GM18519 (cell line): ENCODE measurements around the gene HCFC1R1.
"Not testable (repeated sequence)": the region's sequence is repeated elsewhere in the genome, so short reads cannot be mapped to it uniquely, and the experiment has no call there.

Experiments
- ATAC-seq: cut with Tn5 transposase; IDR thresholded peaks from one replicate; pipeline ENCODE4 v1.9.1; 2021; ENCODE audit warnings: mild to moderate bottlenecking, moderate library complexity; ENCODE audit not compliant: unreplicated experiment, low FRiP score

The HCFC1R1 gene, protein sequence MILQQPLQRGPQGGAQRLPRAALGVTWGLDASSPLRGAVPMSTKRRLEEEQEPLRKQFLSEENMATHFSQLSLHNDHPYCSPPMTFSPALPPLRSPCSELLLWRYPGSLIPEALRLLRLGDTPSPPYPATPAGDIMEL

DNA sequence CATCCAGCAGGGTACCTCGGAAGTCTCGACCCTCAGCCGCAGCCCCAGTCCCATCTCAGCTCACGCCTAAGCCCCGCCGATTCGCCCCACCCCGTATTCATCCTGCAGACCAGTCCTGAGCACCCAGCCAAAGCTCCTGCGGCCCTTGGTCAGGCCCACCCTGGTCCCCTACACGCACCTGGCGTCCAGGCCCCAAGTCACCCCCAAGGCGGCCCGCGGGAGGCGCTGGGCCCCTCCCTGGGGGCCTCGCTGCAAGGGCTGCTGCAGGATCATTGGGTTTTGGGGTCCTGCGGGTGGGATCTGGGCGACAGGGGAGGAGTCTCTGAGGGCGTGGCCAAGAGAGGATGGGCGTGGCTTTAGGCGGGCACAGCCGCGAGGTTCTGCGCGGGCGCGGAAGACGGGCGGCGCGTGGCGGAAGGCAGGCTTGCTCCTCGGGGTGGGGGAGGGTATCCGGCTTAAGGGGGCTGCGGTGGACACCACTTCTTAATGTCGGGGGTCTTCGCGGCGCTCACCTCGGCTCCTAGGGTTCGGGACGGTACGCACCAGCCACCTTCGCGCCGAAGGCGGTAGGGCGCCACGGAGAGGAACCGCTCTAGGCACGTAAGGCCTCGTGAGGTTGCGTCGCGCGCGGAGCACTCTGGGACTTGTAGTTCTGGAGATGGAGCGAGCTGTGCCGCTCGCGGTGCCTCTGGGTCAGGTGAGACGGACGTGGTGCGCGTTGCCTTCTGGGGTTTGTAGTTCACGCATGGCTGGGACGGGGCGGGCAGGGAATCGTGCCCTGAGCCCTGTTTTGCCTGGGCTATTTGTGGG is at the start of gene HCFC1R1, which contains the start of gene THOC6:
TSS of gene HCFC1R1 (minus strand) at position 274 of the 810 bp plus-strand sequence. CDS start at position 273, 1 bp downstream.
TSS of gene THOC6 (plus strand) at position 367 of the 810 bp plus-strand sequence. CDS start at position 659, 292 bp downstream.
- peak; percentile 44 for ATAC-seq

DNA sequence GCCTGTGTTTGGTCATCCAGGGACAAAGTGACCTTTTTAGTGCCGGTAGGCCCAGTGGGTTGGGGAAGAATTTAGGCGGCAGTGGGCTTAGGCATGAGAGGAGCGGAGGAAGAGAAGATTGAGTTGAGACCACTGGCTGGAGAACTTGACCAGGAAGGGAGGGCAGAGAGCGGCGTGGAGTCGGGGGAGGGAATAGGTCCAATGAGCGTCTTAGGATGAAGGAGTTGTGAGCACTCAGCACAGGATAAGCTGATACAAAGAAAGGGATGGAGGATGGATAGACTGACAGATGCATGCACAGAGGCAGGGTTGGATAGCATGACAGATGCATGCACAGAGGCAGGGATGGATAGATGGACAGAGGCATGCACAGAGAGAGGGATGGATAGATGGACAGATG is 49.7 kb upstream of the HCFC1R1 start:
- no peak for ATAC-seq

DNA sequence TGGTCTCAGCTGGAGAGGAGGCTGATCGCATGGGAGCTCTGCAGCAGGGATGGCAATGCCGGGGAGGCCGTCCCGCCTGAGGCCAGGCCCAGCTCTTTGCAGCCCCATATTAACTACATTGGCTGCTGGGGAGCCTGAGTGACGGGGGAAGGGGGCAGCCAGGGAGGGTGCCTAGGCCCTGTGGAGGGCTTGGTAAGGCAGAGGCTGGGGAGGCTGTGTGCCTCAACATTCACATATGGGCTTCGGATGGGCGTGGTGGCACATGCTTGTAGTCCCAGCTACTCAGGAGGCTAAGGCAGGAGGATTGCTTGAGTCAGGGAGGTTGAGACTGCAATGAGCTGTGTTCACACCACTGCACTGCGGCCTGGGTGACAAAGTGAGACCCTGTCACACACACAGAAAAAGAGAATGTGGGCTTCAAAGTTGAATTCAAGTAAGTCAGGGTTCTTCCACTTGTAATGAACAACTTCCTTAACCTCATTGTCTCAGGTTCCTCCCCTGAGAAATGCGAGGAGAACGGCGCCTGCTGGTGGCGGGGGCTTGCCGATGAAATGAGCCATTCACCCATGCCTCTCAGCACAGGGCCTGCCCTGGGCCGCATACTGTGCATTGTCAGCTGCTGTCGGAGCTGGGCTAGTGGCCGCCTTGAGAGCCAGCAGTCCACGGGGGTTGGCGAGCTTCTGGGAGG is 49.0 kb upstream of the HCFC1R1 start:
- not testable (repeated sequence) for ATAC-seq

DNA sequence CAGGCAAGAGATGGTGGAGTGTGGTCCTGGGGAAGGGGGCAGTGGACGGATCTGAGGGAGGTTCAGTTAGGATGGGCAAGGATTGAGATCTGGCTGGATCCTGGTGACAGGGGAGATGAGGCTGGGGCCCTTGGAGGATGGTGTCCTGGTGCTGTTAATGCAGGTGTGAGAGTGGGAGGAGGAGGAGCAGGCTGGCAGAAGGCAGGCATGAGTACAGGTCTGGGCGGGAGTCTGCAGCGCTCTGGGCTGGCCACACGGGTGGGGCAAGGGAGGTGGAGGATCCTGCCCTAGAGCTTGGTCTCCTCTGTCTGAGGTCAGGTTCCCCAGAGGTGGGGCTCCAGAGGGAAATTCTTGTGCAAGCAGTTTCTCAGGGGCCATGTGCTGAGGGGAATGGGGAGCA is 48.4 kb upstream of the HCFC1R1 start:
- not testable (repeated sequence) for ATAC-seq

DNA sequence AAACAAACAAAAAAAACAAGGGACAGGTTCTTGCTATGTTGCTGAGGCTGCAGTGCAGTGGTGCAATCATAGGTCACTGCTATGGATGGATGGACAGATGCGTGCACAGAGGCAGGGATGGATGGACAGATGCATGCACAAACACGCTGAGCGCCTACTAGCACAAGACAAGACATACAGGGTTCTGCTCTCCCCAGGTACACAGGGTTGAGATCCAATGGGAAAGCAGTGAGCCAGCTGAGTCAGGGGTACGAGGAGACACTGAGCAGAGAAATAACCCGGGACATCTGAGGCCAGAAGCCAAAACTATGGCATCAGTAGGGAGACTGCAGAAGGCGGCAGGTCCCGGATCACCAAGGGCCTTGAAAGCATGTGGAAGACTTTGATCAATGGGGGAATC is 47.9 kb upstream of the HCFC1R1 start:
- ATAC-seq, result no peak

DNA sequence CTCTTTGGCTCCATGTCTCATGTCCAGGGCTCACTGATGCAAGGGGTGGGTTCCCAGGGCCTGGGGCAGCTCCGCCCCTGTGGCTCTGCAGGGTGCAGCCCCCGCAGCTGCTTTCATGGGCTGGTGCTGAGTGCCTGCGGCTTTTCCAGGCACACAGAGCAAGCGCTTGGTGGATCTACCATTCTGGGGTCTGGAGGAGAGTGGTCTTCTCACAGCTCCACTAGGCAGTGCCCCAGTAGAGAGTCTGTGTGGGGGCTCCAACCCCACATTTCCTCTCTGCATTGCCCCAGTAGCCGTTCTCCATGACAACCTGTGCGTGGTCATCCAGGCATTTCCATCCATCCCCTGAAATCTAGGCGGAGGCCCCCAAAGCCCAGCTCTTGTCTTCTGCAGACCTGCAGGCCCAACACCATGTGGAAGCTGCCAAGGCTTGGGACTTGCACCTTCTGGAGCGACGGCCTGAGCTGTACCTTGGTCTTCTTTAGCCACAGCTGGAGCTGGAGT is 46.9 kb upstream of the HCFC1R1 start:
- no peak for ATAC-seq

DNA sequence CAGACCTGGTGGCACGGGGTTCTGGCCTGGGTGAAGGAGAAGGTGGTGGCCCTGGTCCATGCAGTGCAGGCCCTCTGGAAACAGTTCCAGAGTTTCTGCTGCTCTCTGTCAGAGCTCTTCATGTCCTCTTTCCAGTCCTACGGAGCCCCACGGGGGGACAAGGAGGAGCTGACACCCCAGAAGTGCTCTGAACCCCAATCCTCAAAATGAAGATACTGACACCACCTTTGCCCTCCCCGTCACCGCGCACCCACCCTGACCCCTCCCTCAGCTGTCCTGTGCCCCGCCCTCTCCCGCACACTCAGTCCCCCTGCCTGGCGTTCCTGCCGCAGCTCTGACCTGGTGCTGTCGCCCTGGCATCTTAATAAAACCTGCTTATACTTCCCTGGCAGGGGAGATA is 45.4 kb upstream of the HCFC1R1 start:
- ATAC-seq, result not testable (repeated sequence)

DNA sequence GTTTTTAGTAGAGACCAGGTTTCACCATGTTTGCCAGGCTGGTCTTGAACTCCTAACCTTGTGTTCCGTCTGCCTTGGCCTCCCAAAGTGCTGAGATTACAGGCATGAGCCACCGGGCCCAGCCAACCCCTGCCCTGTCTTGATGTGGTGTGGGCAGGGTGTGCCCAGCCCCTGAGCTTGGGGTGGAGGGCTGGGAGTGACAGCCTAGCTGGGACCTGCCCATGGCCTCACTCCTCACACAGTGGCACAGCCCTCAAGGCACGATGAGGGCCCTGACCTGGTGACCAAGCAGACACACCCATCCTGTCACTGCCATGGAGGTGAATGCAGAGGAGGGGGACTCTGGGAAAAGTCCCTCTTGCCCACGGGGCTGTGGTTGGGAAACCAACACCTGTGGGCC is 44.7 kb upstream of the HCFC1R1 start:
- ATAC-seq, result no peak

DNA sequence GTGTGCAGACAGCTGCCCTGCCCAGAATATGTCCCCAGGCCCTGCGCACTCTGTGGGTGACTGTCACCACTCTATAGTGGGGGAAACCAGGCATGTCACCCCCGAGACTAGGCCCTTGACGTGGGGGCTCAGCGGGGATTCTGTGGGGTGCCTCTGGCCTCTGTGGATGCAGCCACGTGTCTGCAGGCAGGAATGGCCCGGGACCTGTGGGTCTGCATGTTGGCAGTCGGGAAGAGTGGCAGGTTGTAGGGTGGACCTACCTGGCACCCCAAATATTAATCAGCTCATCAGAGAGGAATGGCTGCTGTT is 42.7 kb upstream of the HCFC1R1 start:
- ATAC-seq, result no peak

DNA sequence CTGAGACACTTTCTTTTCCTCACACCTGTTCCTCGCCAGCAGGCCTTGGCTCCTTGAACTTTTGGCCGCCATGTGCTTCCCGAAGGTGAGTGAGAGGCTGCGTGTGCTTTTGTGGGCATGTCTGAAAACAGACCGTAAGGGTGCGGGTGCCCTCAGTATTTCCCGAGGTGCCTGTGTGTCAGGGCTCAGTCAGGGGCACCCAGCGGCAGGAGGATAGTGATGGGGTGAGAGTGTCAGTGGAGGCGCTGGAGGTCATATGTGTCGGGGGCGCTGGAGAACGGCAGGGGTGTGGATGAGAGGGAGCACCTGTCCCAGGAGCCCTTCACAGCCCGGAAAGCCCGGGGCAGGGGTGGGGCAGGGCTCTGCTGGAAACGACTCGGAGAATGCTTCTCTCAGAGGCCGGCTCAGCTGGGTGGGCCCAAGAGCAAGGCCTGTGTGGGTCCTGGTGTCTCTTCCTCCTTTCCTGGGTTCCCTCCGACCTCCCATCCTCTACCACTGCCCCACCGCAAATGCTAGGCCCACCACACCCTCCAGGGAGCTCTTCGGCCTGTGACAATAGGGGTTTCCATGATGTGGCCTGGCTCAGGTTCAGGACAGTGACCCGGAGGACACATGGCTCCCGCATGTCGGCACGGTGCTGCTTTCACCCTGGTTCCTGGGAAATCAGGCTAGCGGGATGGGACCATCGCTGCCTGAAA is 42.1 kb upstream of the HCFC1R1 start:
- ATAC-seq, result no peak

DNA sequence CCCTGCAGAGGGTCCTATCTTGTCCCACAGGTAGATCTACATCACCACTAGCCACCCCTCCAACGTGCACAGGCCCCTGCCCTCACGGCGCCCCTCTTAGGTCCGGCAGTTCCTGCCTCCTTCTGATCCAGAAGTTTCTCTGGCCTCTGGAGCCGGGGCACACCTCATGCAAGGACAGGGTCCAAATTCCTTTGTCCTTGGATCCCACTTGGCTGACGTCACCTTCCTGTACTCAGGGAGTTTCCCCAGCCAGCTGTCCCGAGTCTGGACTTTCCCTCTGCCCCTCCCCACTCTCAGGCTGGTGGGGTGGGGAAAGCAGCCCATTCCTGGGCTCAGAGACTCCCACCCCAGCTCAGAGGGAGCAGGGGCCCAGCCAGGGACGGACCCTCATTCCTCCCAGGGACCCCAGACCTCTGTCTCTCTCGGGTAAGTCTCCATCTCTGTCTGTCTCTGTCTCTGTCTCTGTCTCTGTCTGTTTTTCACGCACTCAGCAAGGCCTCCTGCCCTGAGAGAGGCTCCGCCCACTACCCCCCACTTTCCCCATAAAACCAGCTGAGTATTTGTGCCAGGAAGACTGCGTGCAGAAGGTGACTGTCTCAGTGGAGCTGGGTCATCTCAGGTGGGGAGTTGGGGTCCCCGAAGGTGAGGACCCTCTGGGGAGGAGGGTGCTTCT is 41.5 kb upstream of the HCFC1R1 start, which contains the start of gene IL32:
TSS of gene IL32 (plus strand) at position 572 of the 673 bp plus-strand sequence. CDS start 172 bp downstream, outside the sequence.
- no peak for ATAC-seq

DNA sequence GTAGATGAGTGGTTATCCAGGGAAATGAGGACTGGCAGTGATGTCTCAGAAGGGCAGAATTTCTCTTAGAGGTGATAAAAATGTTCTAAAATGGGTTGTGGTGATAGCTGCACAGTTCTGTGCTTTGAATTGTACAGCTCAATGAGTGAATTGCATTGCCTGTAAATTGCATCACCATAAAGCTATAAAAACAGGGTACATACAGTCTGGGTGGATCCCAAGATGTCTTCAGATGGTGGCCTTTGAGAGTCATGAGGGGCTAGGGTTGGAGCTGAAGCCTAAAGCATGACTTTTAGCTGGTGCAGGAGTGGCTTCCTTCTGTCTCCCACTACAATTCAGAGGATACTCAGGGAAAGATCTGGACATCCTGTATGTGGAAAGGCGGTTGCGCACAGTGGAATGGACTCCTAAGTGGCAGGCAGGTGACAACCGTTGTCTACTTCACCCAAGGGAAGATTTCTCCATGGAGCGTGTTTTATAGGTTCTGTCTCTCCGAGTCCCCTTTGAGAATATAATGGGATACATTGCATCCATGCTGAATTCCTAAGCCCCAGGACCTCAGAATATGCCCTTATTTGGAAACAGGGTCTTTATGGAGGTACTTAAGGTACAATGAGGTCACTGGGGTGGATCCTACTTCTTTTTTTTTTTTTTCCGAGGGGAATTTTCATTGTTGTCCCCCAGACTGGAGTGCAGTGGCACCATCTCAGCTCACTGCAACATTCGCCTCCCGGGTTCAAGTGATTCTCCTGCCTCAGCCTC is 40.1 kb upstream of the HCFC1R1 start:
- ATAC-seq, result no peak

DNA sequence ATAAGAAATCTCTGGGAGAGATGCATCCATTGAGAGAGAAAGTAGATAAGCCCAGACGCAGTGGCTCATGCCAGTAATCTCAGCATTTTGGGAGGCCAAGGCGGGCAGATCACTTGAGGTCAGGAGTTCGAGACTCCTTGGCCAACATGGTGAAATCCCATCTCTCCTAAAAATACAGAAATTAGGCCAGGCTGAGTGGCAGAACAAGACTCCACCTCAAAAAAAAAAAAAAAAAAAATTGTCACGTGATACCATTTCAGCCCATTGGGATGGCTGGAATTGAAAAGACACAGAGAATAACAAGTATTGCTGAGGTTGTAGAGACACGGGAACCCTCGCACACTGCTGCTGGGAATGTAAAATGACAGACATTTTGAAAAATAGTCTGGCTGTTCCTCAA is 38.8 kb upstream of the HCFC1R1 start:
- ATAC-seq, result no peak

DNA sequence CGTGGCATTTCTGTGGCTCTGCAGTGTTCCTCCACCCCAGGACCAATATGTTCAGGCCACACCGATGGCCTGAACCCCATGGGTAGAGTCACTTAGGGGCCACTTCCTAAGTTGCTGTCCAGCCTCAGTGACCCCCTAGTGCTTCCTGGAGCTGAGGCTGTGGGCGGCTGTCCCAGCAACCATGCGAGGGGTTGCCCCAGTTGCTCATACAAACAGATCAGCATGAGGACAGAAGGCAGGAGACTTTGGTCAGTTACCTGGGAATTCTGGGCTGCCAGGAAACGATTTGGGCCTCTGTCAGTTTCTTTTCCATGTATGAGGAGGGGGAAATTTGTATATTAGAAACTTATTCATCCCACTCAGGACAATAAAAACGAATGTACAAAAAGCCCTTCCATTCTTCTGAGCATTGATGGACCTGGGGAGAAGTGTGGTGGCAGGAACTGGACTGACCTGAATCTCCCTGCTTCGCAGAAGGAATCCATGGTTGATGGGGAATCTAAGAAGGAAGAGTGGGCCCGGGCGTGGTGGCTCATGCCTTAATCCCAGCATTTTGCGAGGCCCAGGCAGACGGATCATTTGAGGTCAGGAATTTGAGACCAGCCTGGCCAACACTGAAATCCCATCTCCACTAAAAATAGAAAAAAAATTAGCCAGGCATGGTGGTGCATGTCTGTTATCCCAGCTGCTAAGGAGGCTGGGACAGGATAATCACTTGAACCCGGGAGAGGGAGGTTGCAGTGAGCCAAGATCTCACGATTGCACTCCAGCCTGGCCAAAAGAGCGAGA is 36.8 kb upstream of the HCFC1R1 start:
- no peak for ATAC-seq

DNA sequence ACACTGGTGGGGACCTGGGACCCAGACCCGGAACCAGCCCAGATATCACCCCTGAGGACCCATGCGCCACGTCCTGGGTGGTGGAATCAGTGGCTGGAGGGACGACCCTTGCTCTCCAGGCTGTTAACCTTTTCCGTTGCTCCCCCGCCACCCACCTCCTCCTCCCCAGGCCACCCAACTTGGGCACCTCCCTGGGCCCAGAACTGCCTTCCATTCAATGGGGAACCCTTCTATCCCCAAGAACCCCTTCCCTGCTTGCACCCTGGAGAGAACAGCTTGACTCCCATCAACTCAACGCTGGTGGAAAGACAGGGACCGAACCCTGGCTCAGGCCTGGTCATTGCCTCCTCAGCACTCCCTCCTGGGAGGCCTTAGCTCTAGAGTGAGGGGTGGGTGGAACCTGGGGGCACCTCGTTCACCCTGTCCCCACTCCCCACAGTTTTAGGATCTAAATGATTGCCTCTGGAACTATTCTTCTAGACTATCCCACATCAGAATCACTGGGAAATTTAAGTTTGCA is 36.0 kb upstream of the HCFC1R1 start:
- no peak for ATAC-seq

DNA sequence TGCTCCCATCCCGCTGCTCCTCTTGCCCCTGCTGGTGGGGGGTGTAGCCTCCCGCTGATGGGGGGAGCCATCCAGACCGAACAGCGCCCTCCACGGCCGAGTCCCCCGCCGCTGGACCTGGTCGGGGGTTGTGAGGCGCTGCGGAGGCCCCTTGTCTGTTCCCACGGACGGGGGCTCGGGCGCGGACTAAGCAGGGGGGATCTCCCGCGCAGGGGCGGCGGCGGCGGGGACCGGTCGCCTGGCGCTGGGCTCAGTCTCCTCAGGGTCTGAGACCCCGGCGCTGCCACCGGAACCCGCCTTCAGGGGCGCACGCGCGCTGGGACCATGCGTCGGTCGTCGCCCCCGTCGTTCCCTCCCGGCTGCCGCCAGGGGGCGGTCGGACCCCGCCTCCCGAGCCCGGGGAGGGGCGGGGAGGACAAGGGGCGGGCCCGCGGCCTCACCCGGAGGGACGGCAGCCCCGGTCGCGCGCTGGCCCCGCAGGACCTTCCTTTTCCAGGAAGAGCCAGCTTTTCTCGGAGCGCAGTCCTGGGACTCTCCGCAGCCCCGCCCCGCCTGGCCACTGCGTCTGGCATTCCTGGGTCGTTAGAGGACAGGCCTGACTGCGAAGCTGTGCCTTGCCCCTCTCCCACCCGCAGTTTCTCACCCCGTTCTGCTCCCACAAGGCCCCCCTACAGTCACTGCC is 35.4 kb upstream of the HCFC1R1 start:
- ATAC-seq, result peak; percentile 76

DNA sequence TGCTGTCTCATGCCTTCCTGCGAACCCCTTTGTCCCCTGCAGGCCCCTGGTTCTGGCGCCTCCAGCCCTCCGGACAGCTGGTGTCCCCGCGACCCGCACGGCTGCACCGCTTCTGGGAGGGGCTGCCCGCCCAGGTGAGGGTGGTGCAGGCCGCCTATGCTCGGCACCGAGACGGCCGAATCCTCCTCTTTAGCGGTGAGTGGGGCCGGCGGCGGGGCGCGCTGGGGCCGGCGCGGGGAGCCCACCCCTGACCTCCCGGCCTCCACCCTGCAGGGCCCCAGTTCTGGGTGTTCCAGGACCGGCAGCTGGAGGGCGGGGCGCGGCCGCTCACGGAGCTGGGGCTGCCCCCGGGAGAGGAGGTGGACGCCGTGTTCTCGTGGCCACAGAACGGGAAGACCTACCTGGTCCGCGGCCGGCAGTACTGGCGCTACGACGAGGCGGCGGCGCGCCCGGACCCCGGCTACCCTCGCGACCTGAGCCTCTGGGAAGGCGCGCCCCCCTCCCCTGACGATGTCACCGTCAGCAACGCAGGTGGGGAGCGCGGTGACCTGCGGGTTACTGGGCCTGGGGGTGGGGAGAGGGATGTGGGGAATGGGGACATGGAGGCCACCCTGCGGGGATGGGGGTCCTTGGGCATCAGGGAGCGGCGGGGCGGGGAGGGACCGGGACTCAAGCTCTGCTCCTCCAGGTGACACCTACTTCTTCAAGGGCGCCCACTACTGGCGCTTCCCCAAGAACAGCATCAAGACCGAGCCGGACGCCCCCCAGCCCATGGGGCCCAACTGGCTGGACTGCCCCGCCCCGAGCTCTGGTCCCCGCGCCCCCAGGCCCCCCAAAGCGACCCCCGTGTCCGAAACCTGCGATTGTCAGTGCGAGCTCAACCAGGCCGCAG is 34.6 kb upstream of the HCFC1R1 start:
- no peak for ATAC-seq
